Measurements from ENCODE around the gene SPDYE5. TPM values are rescaled to one million over a fixed set of nuclear protein-coding genes. Genes with fewer than 3 reads are reported as not detected.
A peak's percentile ranks its signal among the peaks of the same experiment; 100 is the strongest.

SPDYE5 gene
- polyA plus RNA-seq, 2 of the 4 experiments (the other 2 are of a cell fraction) = not detected

- WGBS (ENCODE audit: missing lambda C conversion rate) = 87% methylated on average over 6 of the region's 6 CpGs
- Histone ChIP-seq H3K4me1 (peaks cover 7% of the 10 kb centered on the region; the same call in 2 of the 3 replicates), H3K9me3 (no peaks in the 10 kb centered on the region), H3K4me2 (no peak overlapping the region), H3K4me3 (no peak overlapping the region), H3K27ac (no peak overlapping the region)
- no peak for ATAC-seq
- no peak for FAIRE-seq
- ChIA-PET CTCF (interaction anchor here (0.6 to 1.3 kb wide), 5 partner anchors 14 to 232 kb away, joined by 3 to 4 read pairs (median 3); no protein-coding TSS in a partner anchor), POLR2A (no interaction called here)
- no peak for TF ChIP-seq KDM5A (IDR thresholded peaks at IDR 0.05)
- DNase-seq (ENCODE audit: low read depth in 1 of 2, low spot score in 1 of 2) = peak in 1 of 2 experiments; percentile 15
Measured at GRCh38 chr7:75531359-75531821, 39.3 kb downstream of the SPDYE5 start.

DNA sequence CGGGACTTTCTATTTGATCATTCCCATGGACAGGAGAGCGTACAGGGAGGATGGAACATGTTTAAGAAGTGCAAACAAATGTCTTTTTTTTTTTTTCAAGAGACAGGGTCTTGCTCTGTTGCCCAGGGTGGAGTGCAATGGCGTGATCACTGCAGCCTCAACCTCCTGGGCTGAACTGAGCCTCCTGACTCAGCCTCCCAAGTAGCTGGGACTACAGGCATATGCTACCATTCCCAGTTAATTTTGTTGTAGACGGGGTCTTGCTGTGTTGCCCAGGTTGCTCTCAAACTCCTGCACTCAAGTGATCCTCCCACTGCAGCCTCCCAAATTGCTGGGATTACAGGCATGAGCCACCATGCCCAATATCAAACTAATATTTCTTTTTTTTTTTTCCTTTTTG lies 40.5 kb downstream of the SPDYE5 start:
- Histone ChIP-seq H3K4me2 (no peak overlapping the region), H3K27ac (no peak overlapping the region), H3K4me1 (peaks cover 4% of the 10 kb centered on the region; the same call in 1 of the 3 replicates), H3K4me3 (no peak overlapping the region), H3K9me3 (no peaks in the 10 kb centered on the region)
- POLR2A ChIA-PET = no interaction called here
- DNase-seq (ENCODE audit: low read depth in 1 of 2, low spot score in 1 of 2) (no peak), ATAC-seq (no peak), FAIRE-seq (no peak)
- WGBS (ENCODE audit: missing lambda C conversion rate) = 95% methylated on average over 4 of the region's 4 CpGs
- TF ChIP-seq TFCP2L1 (CRISPR knock-in tag; IDR thresholded peaks at IDR 0.05) = no peak
- no peak for TF ChIP-seq ESRRA (IDR thresholded peaks at IDR 0.05; ENCODE audit: borderline replicate concordance, low read length)
- CTCF ChIA-PET = interaction anchor here (0.5 to 1.0 kb wide), 3 partner anchors 10 to 820 kb away, joined by 3 to 4 read pairs (median 3); no protein-coding TSS in a partner anchor

DNA sequence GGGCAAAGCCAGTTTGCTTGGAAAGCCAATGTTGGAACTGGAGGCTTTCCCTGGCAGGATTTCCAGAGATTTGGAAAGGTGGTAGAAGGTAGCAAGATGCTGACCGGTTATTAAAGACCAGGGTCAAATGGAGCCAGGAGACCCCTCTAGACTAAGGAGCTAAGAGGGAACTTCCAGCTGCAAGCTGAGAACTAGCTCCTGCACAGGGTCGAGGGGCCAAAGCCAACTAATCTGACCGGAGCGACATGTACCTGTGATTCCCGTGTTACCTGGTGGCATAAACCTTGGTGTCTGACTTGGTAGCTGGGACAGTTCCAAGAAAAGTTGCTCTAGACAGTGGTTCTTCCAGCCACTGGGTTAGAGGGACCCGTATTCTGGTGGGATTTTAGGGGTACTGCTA lies 41.8 kb downstream of the SPDYE5 start:
- no peak for TF ChIP-seq MAX (IDR thresholded peaks at IDR 0.05)
- no peak for TF ChIP-seq BHLHE40 (IDR thresholded peaks at IDR 0.05; ENCODE audit: low read depth, low read length)
- TF ChIP-seq POLR2AphosphoS2 (conservative IDR thresholded peaks at IDR 0.05; ENCODE audit: low read length) = no peak
- TF ChIP-seq CBX2 (IDR thresholded peaks at IDR 0.05; ENCODE audit: borderline replicate concordance, low read depth) = no peak
- no peaks in the 10 kb centered on the region for H3K9me3 ChIP-seq
- CTCF ChIA-PET = no interaction called here
- H3K4me3 ChIP-seq = no peak overlapping the region
- H3K27ac ChIP-seq = no peak overlapping the region
- FAIRE-seq (no peak), ATAC-seq (no peak), DNase-seq (ENCODE audit: low read depth in 1 of 2, low spot score in 1 of 2) (no peak)
- POLR2A ChIA-PET = no interaction called here
- WGBS (ENCODE audit: missing lambda C conversion rate) = 93% methylated on average over 6 of the region's 6 CpGs
- H3K4me2 ChIP-seq = no peak overlapping the region
- H3K4me1 ChIP-seq = peaks cover 4% of the 10 kb centered on the region; the same call in 1 of the 3 replicates

DNA sequence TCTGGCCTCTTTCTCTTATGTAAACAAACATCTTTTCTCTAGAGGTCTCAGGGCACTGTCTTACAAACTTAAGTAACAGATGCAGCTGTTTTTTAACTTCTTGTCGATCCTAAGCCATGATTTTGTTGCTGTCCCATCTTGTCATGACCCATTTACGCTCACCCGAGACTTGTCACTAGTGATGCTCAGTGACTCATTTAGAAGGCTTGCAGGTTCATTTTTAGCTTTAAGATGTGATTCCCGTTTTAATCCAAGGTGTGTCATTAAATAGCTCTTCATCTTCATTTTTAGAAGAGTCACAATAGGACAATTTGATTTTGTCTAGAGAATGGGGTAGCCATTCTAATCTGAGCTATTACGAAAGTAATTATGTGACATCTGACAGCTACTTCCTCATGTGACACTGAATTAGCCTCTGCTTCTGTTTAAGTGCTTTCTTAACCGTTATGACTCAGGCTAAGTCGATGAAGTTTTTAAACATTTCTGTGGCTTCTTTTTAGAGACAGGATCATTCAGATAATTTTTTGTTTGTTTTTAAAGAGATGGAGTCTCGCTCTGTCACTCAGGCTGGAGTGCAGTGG lies 42.7 kb downstream of the SPDYE5 start:
- FAIRE-seq = no peak
- Histone ChIP-seq H3K4me3 (no peak overlapping the region), H3K4me1 (peaks cover 4% of the 10 kb centered on the region; the same call in 1 of the 3 replicates), H3K4me2 (no peak overlapping the region), H3K27ac (no peak overlapping the region), H3K9me3 (no peaks in the 10 kb centered on the region)
- no peak for TF ChIP-seq MAX (IDR thresholded peaks at IDR 0.05)
- POLR2A ChIA-PET = no interaction called here
- ATAC-seq = no peak
- CTCF ChIA-PET = no interaction called here
- 67% methylated on average over 8 of the region's 8 CpGs for WGBS (ENCODE audit: missing lambda C conversion rate)
- no peak for DNase-seq (ENCODE audit: low read depth in 1 of 2, low spot score in 1 of 2)

DNA sequence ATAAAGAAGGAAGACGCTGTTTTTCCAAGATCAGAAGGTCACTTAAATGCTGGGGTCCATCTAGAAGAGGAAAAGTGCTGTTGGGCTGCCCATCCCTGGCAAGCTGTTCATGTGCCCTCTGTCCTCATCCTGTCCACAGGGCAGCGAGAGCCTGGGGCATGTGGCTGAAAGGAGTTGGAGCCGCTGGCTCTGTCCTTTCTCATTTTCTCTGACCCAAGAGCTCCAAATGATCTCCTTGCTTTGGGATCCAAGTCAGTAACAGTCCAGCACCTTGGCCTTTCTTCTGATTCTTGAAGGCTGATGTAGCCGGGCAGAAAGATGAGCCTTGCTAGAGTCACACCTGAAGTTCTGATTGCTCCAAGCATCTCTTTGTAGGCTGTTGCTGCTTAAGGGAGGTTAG lies 44.4 kb downstream of the SPDYE5 start:
- 95% methylated on average over 4 of the region's 4 CpGs for WGBS (ENCODE audit: missing lambda C conversion rate)
- H3K27ac ChIP-seq = no peak overlapping the region
- ChIA-PET POLR2A (no interaction called here), CTCF (interaction anchor here (2.6 kb wide), 1 partner anchor 226 kb away, joined by 7 read pairs; no protein-coding TSS in a partner anchor)
- no peaks in the 10 kb centered on the region for H3K9me3 ChIP-seq
- H3K4me1 ChIP-seq = peaks cover under 1% of the 10 kb centered on the region; the same call in 1 of the 3 replicates
- FAIRE-seq (no peak), DNase-seq (ENCODE audit: low read depth in 1 of 2, low spot score in 1 of 2) (no peak), ATAC-seq (no peak)
- no peak overlapping the region for H3K4me2 ChIP-seq
- no peak overlapping the region for H3K4me3 ChIP-seq
- no peak for TF ChIP-seq PBX3 (IDR thresholded peaks at IDR 0.05)
- TF ChIP-seq POLR2AphosphoS2 (conservative IDR thresholded peaks at IDR 0.05; ENCODE audit: low read length) = no peak
- TF ChIP-seq ZFP36 (IDR thresholded peaks at IDR 0.05; ENCODE audit: borderline replicate concordance, partially characterized antibody) = no peak
- TF ChIP-seq EHMT2 (IDR thresholded peaks at IDR 0.05; ENCODE audit: low read depth) = no peak

All from A549 (cell line).